ENCODE measurements around the gene DOK1.

The DOK1 gene

GRCh38 chr2:74572178-74572925 lies 17.8 kb downstream of the DOK1 start:
- H3K4me1 ChIP-seq (ENCODE audit: insufficient read depth, low read length), result peaks cover 16% of the 10 kb centered on the region
- H3K9ac ChIP-seq (ENCODE audit: low read depth, low read length), result no peak overlapping the region
- no peaks in the 10 kb centered on the region for H3K9me3 ChIP-seq (ENCODE audit: insufficient read depth, low read length, severe bottlenecking)
- ATAC-seq (ENCODE audit: insufficient read depth, low read depth) (no peak), DNase-seq (no peak)
- peaks cover 3% of the 10 kb centered on the region for H3K27me3 ChIP-seq (ENCODE audit: insufficient read depth, low read length, poor library complexity)
- no peaks in the 10 kb centered on the region for H3K36me3 ChIP-seq (ENCODE audit: insufficient read depth, low read length)
- TF ChIP-seq EZH2 (IDR thresholded peaks at IDR 0.05; ENCODE audit: borderline replicate concordance, low read depth, low read length, severe bottlenecking), result no peak
- TF ChIP-seq, protein P1, sequence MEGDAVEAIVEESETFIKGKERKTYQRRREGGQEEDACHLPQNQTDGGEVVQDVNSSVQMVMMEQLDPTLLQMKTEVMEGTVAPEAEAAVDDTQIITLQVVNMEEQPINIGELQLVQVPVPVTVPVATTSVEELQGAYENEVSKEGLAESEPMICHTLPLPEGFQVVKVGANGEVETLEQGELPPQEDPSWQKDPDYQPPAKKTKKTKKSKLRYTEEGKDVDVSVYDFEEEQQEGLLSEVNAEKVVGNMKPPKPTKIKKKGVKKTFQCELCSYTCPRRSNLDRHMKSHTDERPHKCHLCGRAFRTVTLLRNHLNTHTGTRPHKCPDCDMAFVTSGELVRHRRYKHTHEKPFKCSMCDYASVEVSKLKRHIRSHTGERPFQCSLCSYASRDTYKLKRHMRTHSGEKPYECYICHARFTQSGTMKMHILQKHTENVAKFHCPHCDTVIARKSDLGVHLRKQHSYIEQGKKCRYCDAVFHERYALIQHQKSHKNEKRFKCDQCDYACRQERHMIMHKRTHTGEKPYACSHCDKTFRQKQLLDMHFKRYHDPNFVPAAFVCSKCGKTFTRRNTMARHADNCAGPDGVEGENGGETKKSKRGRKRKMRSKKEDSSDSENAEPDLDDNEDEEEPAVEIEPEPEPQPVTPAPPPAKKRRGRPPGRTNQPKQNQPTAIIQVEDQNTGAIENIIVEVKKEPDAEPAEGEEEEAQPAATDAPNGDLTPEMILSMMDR (IDR thresholded peaks at IDR 0.05; ENCODE audit: borderline replicate concordance, extremely low read depth, low read length, poor library complexity, severe bottlenecking), result no peak
- H3K4me2 ChIP-seq (ENCODE audit: insufficient read depth, low read length), result no peak overlapping the region
- H3K79me2 ChIP-seq (ENCODE audit: insufficient read depth, low read length), result no peaks in the 10 kb centered on the region
- no peak overlapping the region for H3K27ac ChIP-seq (ENCODE audit: low read length)
- no peaks in the 10 kb centered on the region for H4K20me1 ChIP-seq (ENCODE audit: insufficient read depth, low read length)
- H3K4me3 ChIP-seq (ENCODE audit: low read depth in 1 of 2, low read length in 2 of 2), result no peak overlapping the region
- H2AFZ ChIP-seq (ENCODE audit: low read depth, low read length), result 0 out of 2 replicates have a peak overlapping the region, but pooled peaks have one; percentile 1

DNA sequence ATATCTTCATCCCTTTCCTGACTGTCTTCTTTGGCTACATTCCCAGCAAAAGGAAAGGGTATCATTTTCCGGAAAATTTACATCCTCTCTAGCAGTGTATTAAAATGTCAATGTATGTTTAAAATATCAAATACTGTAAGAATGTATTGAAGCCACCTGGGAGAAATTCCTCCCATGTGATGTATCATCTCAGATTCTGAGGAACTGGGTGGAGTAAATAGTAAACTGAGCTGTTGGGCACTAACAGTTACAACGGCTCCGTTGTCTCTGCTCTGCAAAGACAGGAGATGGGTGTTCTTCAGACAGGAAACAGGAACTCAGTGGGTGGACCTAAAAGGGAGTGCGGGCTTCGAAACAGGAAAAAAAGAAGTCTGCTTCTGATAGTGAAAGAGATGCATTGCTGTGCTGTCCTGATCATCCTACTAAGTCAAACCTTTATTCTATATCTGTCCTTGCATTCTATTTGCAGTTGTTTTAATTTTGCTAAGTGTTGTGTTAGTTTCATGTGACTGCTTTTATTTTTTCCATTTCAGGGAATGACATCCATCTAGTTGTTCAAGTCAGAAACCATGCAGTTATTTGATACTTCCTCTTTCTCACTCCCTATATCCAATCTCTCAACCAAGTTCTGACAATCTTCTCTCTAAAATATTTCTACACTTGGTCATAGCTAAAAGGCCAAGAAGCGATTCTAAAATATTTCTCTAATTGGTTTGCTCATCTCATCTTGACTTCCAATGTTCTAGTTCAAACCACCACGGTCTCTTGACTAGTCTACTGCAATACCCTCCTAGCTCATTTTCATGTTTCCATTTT lies 19.4 kb downstream of the DOK1 start:
- Histone ChIP-seq H3K4me3 (ENCODE audit: low read depth in 1 of 2, low read length in 2 of 2) (peak overlapping the region in 1 of 2 experiments; percentile 25; a peak in 1 of 4 replicates), H3K9me3 (ENCODE audit: insufficient read depth, low read length, severe bottlenecking) (no peaks in the 10 kb centered on the region), H3K36me3 (ENCODE audit: insufficient read depth, low read length) (no peaks in the 10 kb centered on the region), H3K9ac (ENCODE audit: low read depth, low read length) (no peak overlapping the region), H3K4me2 (ENCODE audit: insufficient read depth, low read length) (peak overlapping the region; percentile 53), H2AFZ (ENCODE audit: low read depth, low read length) (peak overlapping the region; percentile 71), H4K20me1 (ENCODE audit: insufficient read depth, low read length) (no peaks in the 10 kb centered on the region), H3K27me3 (ENCODE audit: insufficient read depth, low read length, poor library complexity) (no peaks in the 10 kb centered on the region), H3K79me2 (ENCODE audit: insufficient read depth, low read length) (no peaks in the 10 kb centered on the region), H3K4me1 (ENCODE audit: insufficient read depth, low read length) (peaks cover 16% of the 10 kb centered on the region), H3K27ac (ENCODE audit: low read length) (peak overlapping the region; percentile 63)
- no peak for TF ChIP-seq EZH2 (IDR thresholded peaks at IDR 0.05; ENCODE audit: borderline replicate concordance, low read depth, low read length, severe bottlenecking)
- TF ChIP-seq, protein P1 (IDR thresholded peaks at IDR 0.05; ENCODE audit: borderline replicate concordance, extremely low read depth, low read length, poor library complexity, severe bottlenecking), result no peak
- peak; percentile 67 for DNase-seq
- ATAC-seq (ENCODE audit: insufficient read depth, low read depth), result peak; percentile 98

DNA sequence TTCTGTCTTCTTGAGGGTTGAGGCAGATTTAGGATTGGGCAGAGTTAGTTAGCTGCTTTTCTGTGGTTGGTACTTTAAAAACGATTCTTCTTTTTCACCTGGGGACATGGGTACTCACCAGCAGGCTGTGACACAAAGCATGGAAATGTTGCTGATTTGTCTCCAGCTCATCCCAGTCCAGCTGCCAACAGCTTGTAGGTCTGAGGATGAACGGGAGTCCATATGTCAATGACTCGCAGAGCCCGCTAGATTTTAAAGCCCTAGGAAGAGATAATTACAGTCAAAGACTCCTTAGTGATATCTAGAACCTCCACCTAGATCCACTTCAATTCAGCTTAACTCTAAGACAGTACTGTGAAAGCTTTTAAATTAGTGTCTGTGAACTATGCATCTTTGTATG lies 20.8 kb downstream of the DOK1 start:
- Histone ChIP-seq H3K27me3 (ENCODE audit: insufficient read depth, low read length, poor library complexity) (no peaks in the 10 kb centered on the region), H3K9ac (ENCODE audit: low read depth, low read length) (no peak overlapping the region), H3K9me3 (ENCODE audit: insufficient read depth, low read length, severe bottlenecking) (no peaks in the 10 kb centered on the region), H3K4me1 (ENCODE audit: insufficient read depth, low read length) (peaks cover 16% of the 10 kb centered on the region), H4K20me1 (ENCODE audit: insufficient read depth, low read length) (no peaks in the 10 kb centered on the region), H3K36me3 (ENCODE audit: insufficient read depth, low read length) (no peaks in the 10 kb centered on the region), H3K4me2 (ENCODE audit: insufficient read depth, low read length) (no peak overlapping the region), H3K27ac (ENCODE audit: low read length) (no peak overlapping the region), H3K4me3 (ENCODE audit: low read depth in 1 of 2, low read length in 2 of 2) (no peak overlapping the region), H3K79me2 (ENCODE audit: insufficient read depth, low read length) (no peaks in the 10 kb centered on the region), H2AFZ (ENCODE audit: low read depth, low read length) (0 out of 2 replicates have a peak overlapping the region, but pooled peaks have one; percentile 2)
- ATAC-seq (ENCODE audit: insufficient read depth, low read depth) (no peak), DNase-seq (no peak)
- TF ChIP-seq, protein P1 (IDR thresholded peaks at IDR 0.05; ENCODE audit: borderline replicate concordance, extremely low read depth, low read length, poor library complexity, severe bottlenecking), result no peak
- no peak for TF ChIP-seq EZH2 (IDR thresholded peaks at IDR 0.05; ENCODE audit: borderline replicate concordance, low read depth, low read length, severe bottlenecking)

All from DND-41 (cell line).